ENCODE results near the gene KLRC3. TPM values are rescaled to one million over a fixed set of nuclear protein-coding genes. Genes with fewer than 3 reads are reported as not detected.
"Not testable (repeated sequence)": the region's sequence is repeated elsewhere in the genome, so short reads cannot be mapped to it uniquely, and the experiment has no call there.

Gene KLRC3
- total RNA-seq: not detected

- H3K36me3 ChIP-seq; H3K27ac ChIP-seq; H3K4me1 ChIP-seq; DNase-seq (ENCODE audit: extremely low spot score in 2 of 2); H3K4me3 ChIP-seq; intact Hi-C loops (cut with DNase I); H3K27me3 ChIP-seq; H3K9me3 ChIP-seq: not testable (repeated sequence)
Observed at GRCh38 chr12:10420334-10420733, at the start of gene KLRC3. TSS of gene KLRC3 (minus strand) at chr12:10420595. CDS start at chr12:10420550, 45 bp downstream.

GRCh38 chr12:10469701-10470100, 49.3 kb upstream of the KLRC3 start:
- Histone ChIP-seq H3K27me3 (no peaks in the 10 kb centered on the region), H3K36me3 (no peaks in the 10 kb centered on the region), H3K4me3 (no peak overlapping the region), H3K9me3 (no peaks in the 10 kb centered on the region), H3K27ac (no peak overlapping the region), H3K4me1 (no peaks in the 10 kb centered on the region)
- intact Hi-C loops (cut with DNase I): no loop called here
- no peak for DNase-seq (ENCODE audit: extremely low spot score in 2 of 2)
- TF ChIP-seq POLR2A (IDR thresholded peaks at IDR 0.05) (no peak), CTCF (IDR thresholded peaks at IDR 0.05) (no peak), POLR2AphosphoS5 (IDR thresholded peaks at IDR 0.05; ENCODE audit: insufficient read depth in 1 of 2, low read depth in 1 of 2) (no peak)

- Histone ChIP-seq H3K27me3 (no peaks in the 10 kb centered on the region), H3K9me3 (no peaks in the 10 kb centered on the region), H3K36me3 (no peaks in the 10 kb centered on the region), H3K4me3 (no peak overlapping the region), H3K4me1 (no peaks in the 10 kb centered on the region), H3K27ac (no peak overlapping the region)
- no peak for TF ChIP-seq CTCF (IDR thresholded peaks at IDR 0.05)
- no peak for TF ChIP-seq POLR2A (IDR thresholded peaks at IDR 0.05)
- TF ChIP-seq POLR2AphosphoS5 (IDR thresholded peaks at IDR 0.05; ENCODE audit: insufficient read depth in 1 of 2, low read depth in 1 of 2): no peak
- DNase-seq (ENCODE audit: extremely low spot score in 2 of 2): no peak
- intact Hi-C loops (cut with DNase I): no loop called here
Observed at GRCh38 chr12:10466311-10466710, 45.9 kb upstream of the KLRC3 start.

GRCh38 chr12:10457760-10458159, 37.4 kb upstream of the KLRC3 start:
- Histone ChIP-seq H3K36me3 (no peaks in the 10 kb centered on the region), H3K4me3 (no peak overlapping the region), H3K27me3 (no peaks in the 10 kb centered on the region), H3K27ac (no peak overlapping the region), H3K9me3 (no peaks in the 10 kb centered on the region), H3K4me1 (no peaks in the 10 kb centered on the region)
- intact Hi-C loops (cut with DNase I): no loop called here
- TF ChIP-seq CTCF (IDR thresholded peaks at IDR 0.05) (no peak), POLR2AphosphoS5 (IDR thresholded peaks at IDR 0.05; ENCODE audit: insufficient read depth in 1 of 2, low read depth in 1 of 2) (no peak), POLR2A (IDR thresholded peaks at IDR 0.05) (no peak)
- no peak for DNase-seq (ENCODE audit: extremely low spot score in 2 of 2)

GRCh38 chr12:10456856-10457255, 36.5 kb upstream of the KLRC3 start:
- intact Hi-C loops (cut with DNase I): no loop called here
- TF ChIP-seq POLR2A (IDR thresholded peaks at IDR 0.05): no peak
- no peak for TF ChIP-seq POLR2AphosphoS5 (IDR thresholded peaks at IDR 0.05; ENCODE audit: insufficient read depth in 1 of 2, low read depth in 1 of 2)
- no peak for TF ChIP-seq CTCF (IDR thresholded peaks at IDR 0.05)
- no peak for DNase-seq (ENCODE audit: extremely low spot score in 2 of 2)
- Histone ChIP-seq H3K4me3 (no peak overlapping the region), H3K36me3 (no peaks in the 10 kb centered on the region), H3K27me3 (no peaks in the 10 kb centered on the region), H3K9me3 (no peaks in the 10 kb centered on the region), H3K4me1 (no peaks in the 10 kb centered on the region), H3K27ac (no peak overlapping the region)

- no peak for TF ChIP-seq POLR2A (IDR thresholded peaks at IDR 0.05)
- TF ChIP-seq CTCF (IDR thresholded peaks at IDR 0.05): no peak
- TF ChIP-seq POLR2AphosphoS5 (IDR thresholded peaks at IDR 0.05; ENCODE audit: insufficient read depth in 1 of 2, low read depth in 1 of 2): no peak
- DNase-seq (ENCODE audit: extremely low spot score in 2 of 2): no peak
- no peaks in the 10 kb centered on the region for H3K27me3 ChIP-seq
- no peaks in the 10 kb centered on the region for H3K9me3 ChIP-seq
- intact Hi-C loops (cut with DNase I): no loop called here
- H3K27ac ChIP-seq: no peak overlapping the region
- H3K36me3 ChIP-seq: no peaks in the 10 kb centered on the region
- no peaks in the 10 kb centered on the region for H3K4me1 ChIP-seq
- no peak overlapping the region for H3K4me3 ChIP-seq
Observed at GRCh38 chr12:10455766-10456165, 35.4 kb upstream of the KLRC3 start.
